ENCODE results near the gene F2RL2.

F2RL2 gene

DNA sequence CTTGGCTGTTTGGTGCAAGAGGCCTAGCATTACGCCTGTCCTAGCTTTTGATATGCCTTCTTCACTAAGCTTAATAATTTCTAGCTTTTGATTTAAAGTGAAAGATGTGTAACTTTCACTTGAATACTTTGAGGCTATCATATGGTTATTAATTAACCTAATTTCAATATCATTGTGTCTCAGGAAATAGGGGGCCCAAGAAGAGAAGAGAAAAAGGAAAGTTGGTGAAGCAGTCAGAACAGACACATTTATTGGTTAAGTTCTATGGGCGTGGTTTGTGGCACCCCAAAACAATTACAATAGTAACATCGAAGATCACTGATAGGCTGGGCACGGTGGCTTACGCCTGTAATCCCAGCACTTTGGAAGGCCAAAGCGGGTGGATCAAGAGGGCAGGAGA, 40.9 kb upstream of the F2RL2 start (continued):
- no peak for TF ChIP-seq ZNF664 (tag by site-specific recombination; IDR thresholded peaks at IDR 0.05)
- TF ChIP-seq, protein P1, sequence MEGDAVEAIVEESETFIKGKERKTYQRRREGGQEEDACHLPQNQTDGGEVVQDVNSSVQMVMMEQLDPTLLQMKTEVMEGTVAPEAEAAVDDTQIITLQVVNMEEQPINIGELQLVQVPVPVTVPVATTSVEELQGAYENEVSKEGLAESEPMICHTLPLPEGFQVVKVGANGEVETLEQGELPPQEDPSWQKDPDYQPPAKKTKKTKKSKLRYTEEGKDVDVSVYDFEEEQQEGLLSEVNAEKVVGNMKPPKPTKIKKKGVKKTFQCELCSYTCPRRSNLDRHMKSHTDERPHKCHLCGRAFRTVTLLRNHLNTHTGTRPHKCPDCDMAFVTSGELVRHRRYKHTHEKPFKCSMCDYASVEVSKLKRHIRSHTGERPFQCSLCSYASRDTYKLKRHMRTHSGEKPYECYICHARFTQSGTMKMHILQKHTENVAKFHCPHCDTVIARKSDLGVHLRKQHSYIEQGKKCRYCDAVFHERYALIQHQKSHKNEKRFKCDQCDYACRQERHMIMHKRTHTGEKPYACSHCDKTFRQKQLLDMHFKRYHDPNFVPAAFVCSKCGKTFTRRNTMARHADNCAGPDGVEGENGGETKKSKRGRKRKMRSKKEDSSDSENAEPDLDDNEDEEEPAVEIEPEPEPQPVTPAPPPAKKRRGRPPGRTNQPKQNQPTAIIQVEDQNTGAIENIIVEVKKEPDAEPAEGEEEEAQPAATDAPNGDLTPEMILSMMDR (tag by site-specific recombination; IDR thresholded peaks at IDR 0.05), result no peak
- TF ChIP-seq ZBTB8A (tag by site-specific recombination; IDR thresholded peaks at IDR 0.05), result no peak

DNA sequence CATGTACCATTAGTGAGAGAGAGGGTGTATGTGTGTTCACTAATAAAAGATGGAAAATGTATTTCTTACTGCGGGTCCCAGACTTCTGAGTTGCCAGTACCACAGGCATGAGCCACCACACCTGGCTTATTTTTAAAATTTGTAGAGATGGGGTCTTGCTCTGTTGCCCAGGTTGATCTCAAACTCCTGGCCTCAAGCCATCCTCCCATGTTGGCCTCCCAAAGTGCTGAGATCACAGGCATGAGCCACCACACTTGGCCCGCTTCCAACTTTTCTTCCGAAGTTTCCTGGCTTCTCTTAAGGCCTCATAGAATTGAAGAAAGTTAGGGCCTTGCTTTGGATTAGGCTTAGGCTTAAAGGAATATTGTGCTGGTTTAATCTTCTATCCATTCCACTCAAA, 40.4 kb upstream of the F2RL2 start:
- Histone ChIP-seq H3K4me3 (ENCODE audit: low read depth, low read length) (no peak overlapping the region), H3K4me1 (ENCODE audit: control insufficient read depth, insufficient read depth, low read length) (no peaks in the 10 kb centered on the region), H3K9me3 (ENCODE audit: control insufficient read depth, insufficient read depth, low read depth, low read length) (no peaks in the 10 kb centered on the region), H3K36me3 (ENCODE audit: control insufficient read depth in 2 of 2, insufficient read depth in 1 of 2, low read length in 2 of 2) (peaks cover 0 to 2% of the 10 kb centered on the region in 2 experiments; a peak in 1 of 3 replicates), H3K27ac (ENCODE audit: extremely low read depth, low read depth, low read length) (no peak overlapping the region)
- TF ChIP-seq, protein P2, sequence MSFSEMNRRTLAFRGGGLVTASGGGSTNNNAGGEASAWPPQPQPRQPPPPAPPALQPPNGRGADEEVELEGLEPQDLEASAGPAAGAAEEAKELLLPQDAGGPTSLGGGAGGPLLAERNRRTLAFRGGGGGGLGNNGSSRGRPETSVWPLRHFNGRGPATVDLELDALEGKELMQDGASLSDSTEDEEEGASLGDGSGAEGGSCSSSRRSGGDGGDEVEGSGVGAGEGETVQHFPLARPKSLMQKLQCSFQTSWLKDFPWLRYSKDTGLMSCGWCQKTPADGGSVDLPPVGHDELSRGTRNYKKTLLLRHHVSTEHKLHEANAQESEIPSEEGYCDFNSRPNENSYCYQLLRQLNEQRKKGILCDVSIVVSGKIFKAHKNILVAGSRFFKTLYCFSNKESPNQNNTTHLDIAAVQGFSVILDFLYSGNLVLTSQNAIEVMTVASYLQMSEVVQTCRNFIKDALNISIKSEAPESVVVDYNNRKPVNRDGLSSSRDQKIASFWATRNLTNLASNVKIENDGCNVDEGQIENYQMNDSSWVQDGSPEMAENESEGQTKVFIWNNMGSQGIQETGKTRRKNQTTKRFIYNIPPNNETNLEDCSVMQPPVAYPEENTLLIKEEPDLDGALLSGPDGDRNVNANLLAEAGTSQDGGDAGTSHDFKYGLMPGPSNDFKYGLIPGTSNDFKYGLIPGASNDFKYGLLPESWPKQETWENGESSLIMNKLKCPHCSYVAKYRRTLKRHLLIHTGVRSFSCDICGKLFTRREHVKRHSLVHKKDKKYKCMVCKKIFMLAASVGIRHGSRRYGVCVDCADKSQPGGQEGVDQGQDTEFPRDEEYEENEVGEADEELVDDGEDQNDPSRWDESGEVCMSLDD (tag by site-specific recombination; IDR thresholded peaks at IDR 0.05), result no peak
- TF ChIP-seq, protein P3, sequence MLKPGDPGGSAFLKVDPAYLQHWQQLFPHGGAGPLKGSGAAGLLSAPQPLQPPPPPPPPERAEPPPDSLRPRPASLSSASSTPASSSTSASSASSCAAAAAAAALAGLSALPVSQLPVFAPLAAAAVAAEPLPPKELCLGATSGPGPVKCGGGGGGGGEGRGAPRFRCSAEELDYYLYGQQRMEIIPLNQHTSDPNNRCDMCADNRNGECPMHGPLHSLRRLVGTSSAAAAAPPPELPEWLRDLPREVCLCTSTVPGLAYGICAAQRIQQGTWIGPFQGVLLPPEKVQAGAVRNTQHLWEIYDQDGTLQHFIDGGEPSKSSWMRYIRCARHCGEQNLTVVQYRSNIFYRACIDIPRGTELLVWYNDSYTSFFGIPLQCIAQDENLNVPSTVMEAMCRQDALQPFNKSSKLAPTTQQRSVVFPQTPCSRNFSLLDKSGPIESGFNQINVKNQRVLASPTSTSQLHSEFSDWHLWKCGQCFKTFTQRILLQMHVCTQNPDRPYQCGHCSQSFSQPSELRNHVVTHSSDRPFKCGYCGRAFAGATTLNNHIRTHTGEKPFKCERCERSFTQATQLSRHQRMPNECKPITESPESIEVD (tag by site-specific recombination; IDR thresholded peaks at IDR 0.05), result no peak
- TF ChIP-seq ZNF354C (tag by site-specific recombination; IDR thresholded peaks at IDR 0.05; ENCODE audit: borderline replicate concordance, low read depth), result no peak
- TF ChIP-seq ZNF146 (tag by site-specific recombination; IDR thresholded peaks at IDR 0.05), result no peak
- TF ChIP-seq ZNF366 (tag by site-specific recombination; conservative IDR thresholded peaks at IDR 0.05), result no peak
- TF ChIP-seq, protein P4, sequence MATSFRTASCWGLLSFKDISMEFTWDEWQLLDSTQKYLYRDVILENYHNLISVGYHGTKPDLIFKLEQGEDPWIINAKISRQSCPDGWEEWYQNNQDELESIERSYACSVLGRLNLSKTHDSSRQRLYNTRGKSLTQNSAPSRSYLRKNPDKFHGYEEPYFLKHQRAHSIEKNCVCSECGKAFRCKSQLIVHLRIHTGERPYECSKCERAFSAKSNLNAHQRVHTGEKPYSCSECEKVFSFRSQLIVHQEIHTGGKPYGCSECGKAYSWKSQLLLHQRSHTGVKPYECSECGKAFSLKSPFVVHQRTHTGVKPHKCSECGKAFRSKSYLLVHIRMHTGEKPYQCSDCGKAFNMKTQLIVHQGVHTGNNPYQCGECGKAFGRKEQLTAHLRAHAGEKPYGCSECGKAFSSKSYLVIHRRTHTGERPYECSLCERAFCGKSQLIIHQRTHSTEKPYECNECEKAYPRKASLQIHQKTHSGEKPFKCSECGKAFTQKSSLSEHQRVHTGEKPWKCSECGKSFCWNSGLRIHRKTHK (tag by site-specific recombination; IDR thresholded peaks at IDR 0.05), result no peak
- TF ChIP-seq, protein P5, sequence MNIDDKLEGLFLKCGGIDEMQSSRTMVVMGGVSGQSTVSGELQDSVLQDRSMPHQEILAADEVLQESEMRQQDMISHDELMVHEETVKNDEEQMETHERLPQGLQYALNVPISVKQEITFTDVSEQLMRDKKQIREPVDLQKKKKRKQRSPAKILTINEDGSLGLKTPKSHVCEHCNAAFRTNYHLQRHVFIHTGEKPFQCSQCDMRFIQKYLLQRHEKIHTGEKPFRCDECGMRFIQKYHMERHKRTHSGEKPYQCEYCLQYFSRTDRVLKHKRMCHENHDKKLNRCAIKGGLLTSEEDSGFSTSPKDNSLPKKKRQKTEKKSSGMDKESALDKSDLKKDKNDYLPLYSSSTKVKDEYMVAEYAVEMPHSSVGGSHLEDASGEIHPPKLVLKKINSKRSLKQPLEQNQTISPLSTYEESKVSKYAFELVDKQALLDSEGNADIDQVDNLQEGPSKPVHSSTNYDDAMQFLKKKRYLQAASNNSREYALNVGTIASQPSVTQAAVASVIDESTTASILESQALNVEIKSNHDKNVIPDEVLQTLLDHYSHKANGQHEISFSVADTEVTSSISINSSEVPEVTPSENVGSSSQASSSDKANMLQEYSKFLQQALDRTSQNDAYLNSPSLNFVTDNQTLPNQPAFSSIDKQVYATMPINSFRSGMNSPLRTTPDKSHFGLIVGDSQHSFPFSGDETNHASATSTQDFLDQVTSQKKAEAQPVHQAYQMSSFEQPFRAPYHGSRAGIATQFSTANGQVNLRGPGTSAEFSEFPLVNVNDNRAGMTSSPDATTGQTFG (tag by site-specific recombination; IDR thresholded peaks at IDR 0.05; ENCODE audit: borderline replicate concordance), result no peak
- TF ChIP-seq ZXDB (tag by site-specific recombination; IDR thresholded peaks at IDR 0.05), result no peak
- TF ChIP-seq, protein P6, sequence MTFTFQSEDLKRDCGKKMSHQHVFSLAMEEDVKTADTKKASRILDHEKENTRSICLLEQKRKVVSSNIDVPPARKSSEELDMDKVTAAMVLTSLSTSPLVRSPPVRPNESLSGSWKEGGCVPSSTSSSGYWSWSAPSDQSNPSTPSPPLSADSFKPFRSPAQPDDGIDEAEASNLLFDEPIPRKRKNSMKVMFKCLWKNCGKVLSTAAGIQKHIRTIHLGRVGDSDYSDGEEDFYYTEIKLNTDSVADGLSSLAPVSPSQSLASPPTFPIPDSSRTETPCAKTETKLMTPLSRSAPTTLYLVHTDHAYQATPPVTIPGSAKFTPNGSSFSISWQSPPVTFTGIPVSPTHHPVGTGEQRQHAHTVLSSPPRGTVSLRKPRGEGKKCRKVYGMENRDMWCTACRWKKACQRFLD (tag by site-specific recombination; IDR thresholded peaks at IDR 0.05), result no peak
- no peak for TF ChIP-seq ZNF501 (tag by site-specific recombination; IDR thresholded peaks at IDR 0.05)
- no peak for TF ChIP-seq HOXA7 (CRISPR knock-in tag; IDR thresholded peaks at IDR 0.05; ENCODE audit: borderline replicate concordance)
- no peak for TF ChIP-seq SCRT1 (tag by site-specific recombination; IDR thresholded peaks at IDR 0.05; ENCODE audit: borderline replicate concordance)
- no peak for TF ChIP-seq ZNF776 (tag by site-specific recombination; IDR thresholded peaks at IDR 0.05; ENCODE audit: borderline replicate concordance)
- ChIA-PET CTCF (no interaction called here), POLR2A (no interaction called here)
